Measurements from ENCODE around the gene PSMD8.
"Not testable (repeated sequence)": the region's sequence is repeated elsewhere in the genome, so short reads cannot be mapped to it uniquely, and the experiment has no call there.

The PSMD8 gene

GRCh38 chr19:38336638-38337359 is 37.6 kb upstream of the PSMD8 start:
- H3K9me3 ChIP-seq (ENCODE audit: insufficient read depth, low read depth, low read length) = no peaks in the 10 kb centered on the region
- H3K9ac ChIP-seq (ENCODE audit: low read depth, low read length, poor library complexity, severe bottlenecking) = peak overlapping the region; percentile 77
- no peaks in the 10 kb centered on the region for H3K36me3 ChIP-seq (ENCODE audit: insufficient read depth, low read length)
- peak overlapping the region; percentile 85 for H3K4me2 ChIP-seq (ENCODE audit: low read depth, low read length, poor library complexity, severe bottlenecking)
- no peaks in the 10 kb centered on the region for H4K20me1 ChIP-seq (ENCODE audit: insufficient read depth, low read length, poor library complexity, severe bottlenecking)
- H3K27me3 ChIP-seq (ENCODE audit: insufficient read depth, low read length, poor library complexity, severe bottlenecking) = no peaks in the 10 kb centered on the region
- H3K9me2 ChIP-seq (replicated peaks; ENCODE audit: low read depth, low read length) = no peaks in the 10 kb centered on the region
- TF ChIP-seq EZH2phosphoT487 (IDR thresholded peaks at IDR 0.05; ENCODE audit: borderline replicate concordance) = no peak
- TF ChIP-seq CTCF (conservative IDR thresholded peaks at IDR 0.05; ENCODE audit: low read length) = no peak
- H3F3A ChIP-seq (ENCODE audit: low read depth) = no peaks in the 10 kb centered on the region
- H3K4me3 ChIP-seq (ENCODE audit: low read length, poor library complexity, severe bottlenecking) = peak overlapping the region; percentile 83
- no peaks in the 10 kb centered on the region for H3K79me2 ChIP-seq (ENCODE audit: insufficient read depth, low read length)
- H3K4me1 ChIP-seq (ENCODE audit: insufficient read depth, low read length, poor library complexity, severe bottlenecking) = peaks cover 5% of the 10 kb centered on the region
- H2AFZ ChIP-seq (ENCODE audit: low read length) = peak overlapping the region; percentile 84

GRCh38 chr19:38337360-38337653 is 37.1 kb upstream of the PSMD8 start:
- Histone ChIP-seq H3K36me3 (ENCODE audit: insufficient read depth, low read length) (no peaks in the 10 kb centered on the region), H3K4me1 (ENCODE audit: insufficient read depth, low read length, poor library complexity, severe bottlenecking) (peaks cover 5% of the 10 kb centered on the region), H3K4me2 (ENCODE audit: low read depth, low read length, poor library complexity, severe bottlenecking) (peak overlapping the region; percentile 85), H4K20me1 (ENCODE audit: insufficient read depth, low read length, poor library complexity, severe bottlenecking) (no peaks in the 10 kb centered on the region), H3F3A (ENCODE audit: low read depth) (no peaks in the 10 kb centered on the region), H3K4me3 (ENCODE audit: low read length, poor library complexity, severe bottlenecking) (peak overlapping the region; percentile 83), H3K9me2 (replicated peaks; ENCODE audit: low read depth, low read length) (no peaks in the 10 kb centered on the region), H3K27me3 (ENCODE audit: insufficient read depth, low read length, poor library complexity, severe bottlenecking) (no peaks in the 10 kb centered on the region), H3K79me2 (ENCODE audit: insufficient read depth, low read length) (no peaks in the 10 kb centered on the region), H3K9ac (ENCODE audit: low read depth, low read length, poor library complexity, severe bottlenecking) (peak overlapping the region; percentile 65), H2AFZ (ENCODE audit: low read length) (peak overlapping the region; percentile 75; the same call in 1 of the 2 replicates), H3K9me3 (ENCODE audit: insufficient read depth, low read depth, low read length) (no peaks in the 10 kb centered on the region)
- TF ChIP-seq EZH2phosphoT487 (IDR thresholded peaks at IDR 0.05; ENCODE audit: borderline replicate concordance) (no peak), CTCF (conservative IDR thresholded peaks at IDR 0.05; ENCODE audit: low read length) (no peak)

GRCh38 chr19:38339011-38339410 is 35.4 kb upstream of the PSMD8 start:
- not testable (repeated sequence) for H2AFZ ChIP-seq (ENCODE audit: low read length)

GRCh38 chr19:38340927-38341326 is 33.4 kb upstream of the PSMD8 start:
- H3K36me3 ChIP-seq (ENCODE audit: insufficient read depth, low read length) = no peaks in the 10 kb centered on the region
- no peaks in the 10 kb centered on the region for H3K27me3 ChIP-seq (ENCODE audit: insufficient read depth, low read length, poor library complexity, severe bottlenecking)
- H3K79me2 ChIP-seq (ENCODE audit: insufficient read depth, low read length) = no peaks in the 10 kb centered on the region
- H3K4me3 ChIP-seq (ENCODE audit: low read length, poor library complexity, severe bottlenecking) = no peak overlapping the region
- no peaks in the 10 kb centered on the region for H3K9me2 ChIP-seq (replicated peaks; ENCODE audit: low read depth, low read length)
- no peak overlapping the region for H3K9ac ChIP-seq (ENCODE audit: low read depth, low read length, poor library complexity, severe bottlenecking)
- TF ChIP-seq CTCF (conservative IDR thresholded peaks at IDR 0.05; ENCODE audit: low read length) (no peak), EZH2phosphoT487 (IDR thresholded peaks at IDR 0.05; ENCODE audit: borderline replicate concordance) (no peak)
- no peaks in the 10 kb centered on the region for H3K9me3 ChIP-seq (ENCODE audit: insufficient read depth, low read depth, low read length)
- H3K4me1 ChIP-seq (ENCODE audit: insufficient read depth, low read length, poor library complexity, severe bottlenecking) = peaks cover 5% of the 10 kb centered on the region
- no peaks in the 10 kb centered on the region for H3F3A ChIP-seq (ENCODE audit: low read depth)
- no peak overlapping the region for H2AFZ ChIP-seq (ENCODE audit: low read length)
- no peak overlapping the region for H3K4me2 ChIP-seq (ENCODE audit: low read depth, low read length, poor library complexity, severe bottlenecking)
- no peaks in the 10 kb centered on the region for H4K20me1 ChIP-seq (ENCODE audit: insufficient read depth, low read length, poor library complexity, severe bottlenecking)

More at GRCh38 chr19:38339011-38339410, 35.4 kb upstream of the PSMD8 start:
- not testable (repeated sequence) for H3F3A ChIP-seq (ENCODE audit: low read depth); H3K36me3 ChIP-seq (ENCODE audit: insufficient read depth, low read length); H3K9ac ChIP-seq (ENCODE audit: low read depth, low read length, poor library complexity, severe bottlenecking); H4K20me1 ChIP-seq (ENCODE audit: insufficient read depth, low read length, poor library complexity, severe bottlenecking); H3K4me3 ChIP-seq (ENCODE audit: low read length, poor library complexity, severe bottlenecking); H3K79me2 ChIP-seq (ENCODE audit: insufficient read depth, low read length); H3K4me1 ChIP-seq (ENCODE audit: insufficient read depth, low read length, poor library complexity, severe bottlenecking); H3K27me3 ChIP-seq (ENCODE audit: insufficient read depth, low read length, poor library complexity, severe bottlenecking); H3K9me2 ChIP-seq (replicated peaks; ENCODE audit: low read depth, low read length); H3K9me3 ChIP-seq (ENCODE audit: insufficient read depth, low read depth, low read length)
- peak overlapping the region; percentile 12 for H3K4me2 ChIP-seq (ENCODE audit: low read depth, low read length, poor library complexity, severe bottlenecking)
